GM21381 (cell line): ENCODE data around the gene MTUS2.
"Not testable (repeated sequence)": the region's sequence is repeated elsewhere in the genome, so short reads cannot be mapped to it uniquely, and the experiment has no call there.

Source experiments
- ATAC-seq: cut with Tn5 transposase; IDR thresholded peaks from one replicate; pipeline ENCODE4 v1.9.1; 2021; ENCODE audit warnings: mild to moderate bottlenecking, moderate library complexity; ENCODE audit not compliant: unreplicated experiment

MTUS2 gene

GRCh38 chr13:29210676-29211075 is 390.5 kb downstream of the MTUS2 start:
- ATAC-seq, result no peak

- ATAC-seq, result not testable (repeated sequence)
Observed at GRCh38 chr13:29211162-29211561, 391.0 kb downstream of the MTUS2 start.

- no peak for ATAC-seq
Observed at GRCh38 chr13:29222458-29222857, 402.3 kb downstream of the MTUS2 start.

GRCh38 chr13:29224206-29224605 is 404.1 kb downstream of the MTUS2 start:
- ATAC-seq, result no peak

GRCh38 chr13:29227576-29227975 is 407.4 kb downstream of the MTUS2 start:
- no peak for ATAC-seq

GRCh38 chr13:29230299-29230845 is 410.2 kb downstream of the MTUS2 start:
- no peak for ATAC-seq

GRCh38 chr13:29239653-29240525 is 419.8 kb downstream of the MTUS2 start:
- no peak for ATAC-seq

GRCh38 chr13:29254626-29255370 is 434.7 kb downstream of the MTUS2 start:
- no peak for ATAC-seq

GRCh38 chr13:29255567-29255966 is 435.4 kb downstream of the MTUS2 start:
- no peak for ATAC-seq

- ATAC-seq, result no peak
Observed at GRCh38 chr13:29260684-29261083, 440.5 kb downstream of the MTUS2 start.

- no peak for ATAC-seq
Observed at GRCh38 chr13:29266261-29266660, 446.1 kb downstream of the MTUS2 start.

GRCh38 chr13:29266756-29267733 is 446.9 kb downstream of the MTUS2 start:
- no peak for ATAC-seq

- ATAC-seq, result no peak
Observed at GRCh38 chr13:29270271-29270985, 450.3 kb downstream of the MTUS2 start.

- ATAC-seq, result no peak
Observed at GRCh38 chr13:29271606-29272005, 451.5 kb downstream of the MTUS2 start.

GRCh38 chr13:29279356-29280254 is 459.5 kb downstream of the MTUS2 start:
- no peak for ATAC-seq

GRCh38 chr13:29281932-29282495 is 461.9 kb downstream of the MTUS2 start:
- ATAC-seq, result no peak

- ATAC-seq, result no peak
Observed at GRCh38 chr13:29284726-29285125, 464.6 kb downstream of the MTUS2 start.

GRCh38 chr13:29287237-29287636 is 467.1 kb downstream of the MTUS2 start:
- ATAC-seq, result no peak

- ATAC-seq, result no peak
Observed at GRCh38 chr13:29292045-29292444, 471.9 kb downstream of the MTUS2 start.
